ENCODE results near the gene OGG1.

DNA sequence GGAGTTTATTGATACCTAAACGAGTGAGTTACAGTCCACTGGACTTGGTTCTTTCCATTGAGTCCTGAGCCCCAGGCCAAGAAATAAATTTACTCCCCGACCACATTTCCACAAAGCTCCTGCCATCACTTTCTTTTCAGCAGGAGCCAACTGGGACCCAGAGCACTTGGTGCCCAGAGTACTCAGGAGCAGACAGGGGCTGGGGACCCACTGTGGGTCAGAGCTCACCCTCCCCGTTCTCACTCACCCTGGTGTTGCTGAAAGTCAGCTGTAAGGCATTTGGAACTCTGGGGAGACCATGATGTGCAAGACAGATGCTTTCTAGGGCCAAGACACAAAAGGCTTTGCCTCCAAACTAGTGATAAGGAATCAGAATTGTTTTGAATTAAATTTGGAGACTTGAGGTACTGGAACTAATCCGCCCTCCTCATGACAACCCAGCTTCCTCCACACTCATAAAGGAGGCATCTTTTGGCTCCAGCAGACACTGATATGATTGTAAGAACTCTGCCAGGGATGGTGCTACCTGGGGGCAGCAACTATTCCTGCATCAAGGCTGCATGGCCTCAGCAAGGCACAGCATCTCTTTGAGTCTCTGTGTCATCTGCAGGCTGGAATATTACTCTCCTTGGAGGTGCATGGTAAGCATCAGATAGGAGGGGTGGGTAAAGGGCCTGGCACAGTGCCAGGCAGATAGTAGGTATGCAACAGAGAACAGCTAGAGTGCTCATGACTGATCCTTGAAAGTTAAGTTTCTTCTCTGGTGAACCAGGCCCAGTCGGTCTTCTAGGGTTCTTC, 27.3 kb downstream of the OGG1 start:
- TF ChIP-seq HNRNPLL (IDR thresholded peaks at IDR 0.05; ENCODE audit: low read depth, low read length, poor library complexity, severe bottlenecking) (no peak), GTF2F1 (IDR thresholded peaks at IDR 0.05; ENCODE audit: low read depth, low read length) (no peak), SP1 (CRISPR knock-in tag; IDR thresholded peaks at IDR 0.05) (no peak), GTF2A2 (tag; IDR thresholded peaks at IDR 0.05) (no peak), TFAM (CRISPR knock-in tag; conservative IDR thresholded peaks at IDR 0.05) (no peak), ZNF444 (CRISPR knock-in tag; IDR thresholded peaks at IDR 0.05) (no peak)
- TF ChIP-seq, protein P1, sequence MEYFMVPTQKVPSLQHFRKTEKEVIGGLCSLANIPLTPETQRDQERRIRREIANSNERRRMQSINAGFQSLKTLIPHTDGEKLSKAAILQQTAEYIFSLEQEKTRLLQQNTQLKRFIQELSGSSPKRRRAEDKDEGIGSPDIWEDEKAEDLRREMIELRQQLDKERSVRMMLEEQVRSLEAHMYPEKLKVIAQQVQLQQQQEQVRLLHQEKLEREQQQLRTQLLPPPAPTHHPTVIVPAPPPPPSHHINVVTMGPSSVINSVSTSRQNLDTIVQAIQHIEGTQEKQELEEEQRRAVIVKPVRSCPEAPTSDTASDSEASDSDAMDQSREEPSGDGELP (CRISPR knock-in tag; IDR thresholded peaks at IDR 0.05; ENCODE audit: borderline replicate concordance) = no peak
